Measurements from ENCODE around the gene MAP3K20. TPM values are rescaled to one million over a fixed set of nuclear protein-coding genes. Genes with fewer than 3 reads are reported as not detected.

Gene MAP3K20
- total and polyA plus RNA-seq, 2 experiments from 2014 or later = 151 to 169 TPM

- Histone ChIP-seq H3K36me3 (no peaks in the 10 kb centered on the region), H3K27me3 (no peaks in the 10 kb centered on the region), H3K27ac (peak overlapping the region; percentile 85), H3K9me3 (ENCODE audit: low read depth) (no peaks in the 10 kb centered on the region), H3K4me1 (ENCODE audit: low read depth) (peaks cover 20% of the 10 kb centered on the region), H3K4me3 (no peak overlapping the region)
- DNase-seq (ENCODE audit: low read depth in 1 of 2, low spot score in 1 of 2) = peak in 1 of 2 donors; percentile 64
- no peak for TF ChIP-seq CTCF (IDR thresholded peaks at IDR 0.05; ENCODE audit: low read depth, low read length)
These were observed 33.9 kb downstream of the MAP3K20 start for GRCh38 chr2:173109253-173110188.

GRCh38 chr2:173117678-173118077 lies 42.0 kb downstream of the MAP3K20 start:
- H3K4me1 ChIP-seq (ENCODE audit: low read depth) = no peaks in the 10 kb centered on the region
- no peaks in the 10 kb centered on the region for H3K27me3 ChIP-seq
- H3K9me3 ChIP-seq (ENCODE audit: low read depth) = no peaks in the 10 kb centered on the region
- no peak for TF ChIP-seq CTCF (IDR thresholded peaks at IDR 0.05; ENCODE audit: low read depth, low read length)
- no peak overlapping the region for H3K4me3 ChIP-seq
- no peak overlapping the region for H3K27ac ChIP-seq
- no peak for DNase-seq (ENCODE audit: low read depth in 1 of 2, low spot score in 1 of 2)
- H3K36me3 ChIP-seq = no peaks in the 10 kb centered on the region

- H3K9me3 ChIP-seq (ENCODE audit: low read depth) = no peaks in the 10 kb centered on the region
- H3K4me1 ChIP-seq (ENCODE audit: low read depth) = no peaks in the 10 kb centered on the region
- H3K4me3 ChIP-seq = no peak overlapping the region
- H3K36me3 ChIP-seq = no peaks in the 10 kb centered on the region
- H3K27ac ChIP-seq = no peak overlapping the region
- no peak for DNase-seq (ENCODE audit: low read depth in 1 of 2, low spot score in 1 of 2)
- no peak for TF ChIP-seq CTCF (IDR thresholded peaks at IDR 0.05; ENCODE audit: low read depth, low read length)
- H3K27me3 ChIP-seq = no peaks in the 10 kb centered on the region
These were observed 42.7 kb downstream of the MAP3K20 start for GRCh38 chr2:173118395-173118794.

GRCh38 chr2:173119069-173119807 lies 43.6 kb downstream of the MAP3K20 start:
- Histone ChIP-seq H3K27me3 (no peaks in the 10 kb centered on the region), H3K4me3 (no peak overlapping the region), H3K9me3 (ENCODE audit: low read depth) (no peaks in the 10 kb centered on the region), H3K4me1 (ENCODE audit: low read depth) (no peaks in the 10 kb centered on the region), H3K27ac (no peak overlapping the region), H3K36me3 (no peaks in the 10 kb centered on the region)
- DNase-seq (ENCODE audit: low read depth in 1 of 2, low spot score in 1 of 2) = peak in 1 of 2 donors; percentile 24
- TF ChIP-seq CTCF (IDR thresholded peaks at IDR 0.05; ENCODE audit: low read depth, low read length) = no peak

GRCh38 chr2:173119944-173120343 lies 44.3 kb downstream of the MAP3K20 start:
- Histone ChIP-seq H3K27me3 (no peaks in the 10 kb centered on the region), H3K27ac (no peak overlapping the region), H3K4me3 (no peak overlapping the region), H3K4me1 (ENCODE audit: low read depth) (no peaks in the 10 kb centered on the region), H3K9me3 (ENCODE audit: low read depth) (no peaks in the 10 kb centered on the region), H3K36me3 (no peaks in the 10 kb centered on the region)
- DNase-seq (ENCODE audit: low read depth in 1 of 2, low spot score in 1 of 2) = no peak
- TF ChIP-seq CTCF (IDR thresholded peaks at IDR 0.05; ENCODE audit: low read depth, low read length) = no peak
